Small intestine (tissue), 7 donors: ENCODE measurements around the gene GRIN2D. TPM values are rescaled to one million over a fixed set of nuclear protein-coding genes. Genes with fewer than 3 reads are reported as not detected.

Experiments
- DNase-seq, 2 donors: peaks; one replicate each; pipeline versions ENCODE4 v3.0.0 to v3.0.0-alpha.2; 2013
- FAIRE-seq: peaks from 2 replicates; lab custom pipeline; 2012; peaks lifted over from hg19 to GRCh38; lab: Jason Lieb, UNC
- H3K27ac ChIP-seq, 3 donors: one replicate each; pipeline ENCODE4 v1.5.1; 2013; ENCODE audit warnings: low read length in 2 of 3, mild to moderate bottlenecking in 2 of 3, control low read depth in 1 of 3, inconsistent platforms in 1 of 3, low read depth in 1 of 3, moderate library complexity in 1 of 3
- H3K27me3 ChIP-seq, 3 donors: one replicate each; pipeline ENCODE4 v1.6.1; 2013; ENCODE audit warnings: low read length in 3 of 3, inconsistent platforms in 1 of 3; ENCODE audit not compliant: control insufficient read depth in 3 of 3, insufficient read depth in 3 of 3
- H3K36me3 ChIP-seq, 3 donors: one replicate each; pipeline ENCODE4 v1.6.1; 2013; ENCODE audit warnings: low read length in 3 of 3, inconsistent platforms in 1 of 3, low read depth in 1 of 3, mild to moderate bottlenecking in 1 of 3, moderate library complexity in 1 of 3; ENCODE audit not compliant: control insufficient read depth in 3 of 3, insufficient read depth in 2 of 3
- H3K4me1 ChIP-seq, 3 donors: one replicate each; pipeline ENCODE4 v1.6.1; 2013; ENCODE audit warnings: low read length in 2 of 3, inconsistent platforms in 1 of 3, low read depth in 1 of 3, mild to moderate bottlenecking in 1 of 3, moderate library complexity in 1 of 3; ENCODE audit not compliant: control insufficient read depth in 3 of 3, insufficient read depth in 2 of 3
- H3K4me3 ChIP-seq, 3 donors: one replicate each; pipeline ENCODE4 v1.5.1; 2013; ENCODE audit warnings: low read length in 3 of 3, control low read depth in 1 of 3, inconsistent platforms in 1 of 3, low read depth in 1 of 3, mild to moderate bottlenecking in 1 of 3, moderate library complexity in 1 of 3
- H3K9me3 ChIP-seq, 2 donors: one replicate each; pipeline ENCODE4 v1.6.1; 2013; ENCODE audit warnings: low read depth in 1 of 2, low read length in 1 of 2; ENCODE audit not compliant: control insufficient read depth in 2 of 2, insufficient read depth in 1 of 2
- WGBS, 3 donors: extraction: QIAGEN DNeasy Blood & Tissue Kit; methylation state at CpG; one replicate each; pipeline ENCODE4 v1.1.7; 2013; 5-methylcytosine and 5-hydroxymethylcytosine counted together
- polyA plus RNA-seq, 4 donors: library from polyadenylated mRNA; stranded (reverse) in 3 of 4; unstranded in 1 of 4; fragments of 200-250 nt in 3 of 4; fragments of 120-200 nt in 1 of 4; gene quantifications; one replicate each; pipeline versions ENCODE4 v1.2.1 to v1.2.3, GENCODE V29; 2013
- donor health status: healthy with polysubstance abuse.
- donor health status: control.
- donor health status: control.
- donor health status: Bipolar disorder and iron deficiency.
- donor health status: healthy.

GRIN2D gene
- polyA plus RNA-seq, 4 donors: 0.25 to 0.27 TPM; not detected in 2

DNA sequence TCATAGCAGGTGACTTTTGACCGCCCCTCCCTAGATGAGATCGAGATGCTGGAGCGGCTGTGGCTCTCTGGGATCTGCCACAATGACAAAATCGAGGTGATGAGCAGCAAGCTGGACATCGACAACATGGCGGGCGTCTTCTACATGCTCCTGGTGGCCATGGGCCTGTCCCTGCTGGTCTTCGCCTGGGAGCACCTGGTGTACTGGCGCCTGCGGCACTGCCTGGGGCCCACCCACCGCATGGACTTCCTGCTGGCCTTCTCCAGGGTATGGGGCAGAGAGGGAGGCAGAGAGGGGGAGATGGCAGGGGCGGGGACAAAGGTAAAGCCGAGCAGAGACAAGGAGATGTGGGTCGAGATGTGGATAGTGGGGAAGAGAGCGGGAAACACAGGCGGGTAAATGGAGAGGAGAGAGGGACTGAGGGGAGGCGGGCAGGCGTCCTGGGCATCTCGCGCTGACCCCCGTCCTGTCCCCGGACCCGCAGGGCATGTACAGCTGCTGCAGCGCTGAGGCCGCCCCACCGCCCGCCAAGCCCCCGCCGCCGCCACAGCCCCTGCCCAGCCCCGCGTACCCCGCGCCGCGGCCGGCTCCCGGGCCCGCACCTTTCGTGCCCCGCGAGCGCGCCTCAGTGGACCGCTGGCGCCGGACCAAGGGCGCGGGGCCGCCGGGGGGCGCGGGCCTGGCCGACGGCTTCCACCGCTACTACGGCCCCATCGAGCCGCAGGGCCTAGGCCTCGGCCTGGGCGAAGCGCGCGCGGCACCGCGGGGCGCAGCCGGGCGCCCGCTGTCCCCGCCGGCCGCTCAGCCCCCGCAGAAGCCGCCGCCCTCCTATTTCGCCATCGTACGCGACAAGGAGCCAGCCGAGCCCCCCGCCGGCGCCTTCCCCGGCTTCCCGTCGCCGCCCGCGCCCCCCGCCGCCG is 48.9 kb downstream of the GRIN2D start:
- DNase-seq: no peak
- 30 to 61% (median 44%) methylated on average over 22 to 94 of the region's 94 CpGs for WGBS, 3 donors
- Histone ChIP-seq H3K36me3 (peaks cover 0 to 4% (median 0%) of the 10 kb centered on the region in 3 donors), H3K4me1 (peaks cover 0 to 17% (median 4%) of the 10 kb centered on the region in 3 donors), H3K27me3 (peaks cover 11 to 32% (median 11%) of the 10 kb centered on the region in 3 donors), H3K27ac (no peak overlapping the region), H3K9me3 (no peaks in the 10 kb centered on the region), H3K4me3 (peak overlapping the region in 1 of 3 donors; percentile 45)
- FAIRE-seq: no peak

- Histone ChIP-seq H3K9me3 (no peaks in the 10 kb centered on the region), H3K27me3 (peaks cover 5 to 32% (median 11%) of the 10 kb centered on the region in 3 donors), H3K4me1 (peaks cover 0 to 17% (median 4%) of the 10 kb centered on the region in 3 donors), H3K27ac (no peak overlapping the region), H3K36me3 (peaks cover 0 to 10% (median 3%) of the 10 kb centered on the region in 3 donors), H3K4me3 (peak overlapping the region in 1 of 3 donors; percentile 45)
- DNase-seq: peak in 1 of 2 donors; percentile 37
- no peak for FAIRE-seq
- 2 to 11% (median 10%) methylated on average over 2 to 60 of the region's 60 CpGs for WGBS, 3 donors
Observed at GRCh38 chr19:48443256-48443655, 49.8 kb downstream of the GRIN2D start.

Other genes starting within 250 kb of the GRIN2D start
- gene LIG1, start 223.3 kb upstream of the GRIN2D start, polyA plus RNA-seq: 10 to 100 TPM; 27.3 to 44.3 (median 33.3) TPM
- 1 to 10 TPM; 4.0 to 6.8 (median 4.6) TPM for gene ZSWIM9, start 223.0 kb upstream of the GRIN2D start, polyA plus RNA-seq
- 10 to 100 TPM; 13.0 to 36.1 (median 16.8) TPM for gene CARD8, start 137.8 kb upstream of the GRIN2D start, polyA plus RNA-seq
- gene ZNF114, start 123.6 kb upstream of the GRIN2D start, polyA plus RNA-seq: 1 to 10 TPM in 1 of 4 donors, under 1 TPM in 1, not detected in 2; 0.36 to 3.0 TPM
- 10 to 100 TPM in 3 of 4 donors, 1 to 10 TPM in 1; 3.4 to 47.4 (median 19.7) TPM for gene EMP3, start 68.1 kb upstream of the GRIN2D start, polyA plus RNA-seq
- 10 to 100 TPM in 2 of 4 donors, 1 to 10 TPM in 2; 5.9 to 13.2 (median 10.6) TPM for gene TMEM143, start 29.7 kb upstream of the GRIN2D start, polyA plus RNA-seq
- gene SYNGR4, start 29.3 kb upstream of the GRIN2D start, polyA plus RNA-seq: under 1 TPM in 2 of 4 donors, not detected in 2; 0.06 to 0.15 TPM
- gene KDELR1, start 2.1 kb upstream of the GRIN2D start, polyA plus RNA-seq: 100 to 1,000 TPM in 3 of 4 donors, 10 to 100 TPM in 1; 95.4 to 288 (median 166) TPM
- gene GRWD1, start 52.3 kb downstream of the GRIN2D start, polyA plus RNA-seq: 10 to 100 TPM in 2 of 4 donors, 1 to 10 TPM in 2; 5.6 to 19.5 (median 12.8) TPM
- gene KCNJ14, start 61.9 kb downstream of the GRIN2D start, polyA plus RNA-seq: under 1 TPM; 0.22 to 0.80 (median 0.35) TPM
- gene CYTH2, start 75.7 kb downstream of the GRIN2D start, polyA plus RNA-seq: 10 to 100 TPM; 44.3 to 55.1 (median 54.8) TPM
- 1 to 10 TPM; 3.6 to 7.6 (median 7.1) TPM for gene LMTK3, start 118.2 kb downstream of the GRIN2D start, polyA plus RNA-seq
- 10 to 100 TPM in 3 of 4 donors, 1 to 10 TPM in 1; 3.4 to 28.1 (median 12.3) TPM for gene SULT2B1, start 158.5 kb downstream of the GRIN2D start, polyA plus RNA-seq
- gene SPACA4, start 213.1 kb downstream of the GRIN2D start, polyA plus RNA-seq: 1 to 10 TPM in 1 of 4 donors, under 1 TPM in 1, not detected in 2; 0.22 to 4.9 TPM
- 100 to 1,000 TPM in 1 of 4 donors, 10 to 100 TPM in 3; 76.6 to 104 (median 93.5) TPM for gene FAM83E, start 221.4 kb downstream of the GRIN2D start, polyA plus RNA-seq
- 1,000 to 10,000 TPM; 2,041 to 3,184 (median 2,596) TPM for gene RPL18, start 225.5 kb downstream of the GRIN2D start, polyA plus RNA-seq
- gene SPHK2, start 225.8 kb downstream of the GRIN2D start, polyA plus RNA-seq: 10 to 100 TPM; 22.1 to 85.7 (median 49.9) TPM
- gene DBP, start 243.7 kb downstream of the GRIN2D start, polyA plus RNA-seq: 10 to 100 TPM in 3 of 4 donors, 1 to 10 TPM in 1; 7.1 to 40.3 (median 23.9) TPM